Activated CD4-positive, alpha-beta T cell treated with anti-CD3 and anti-CD28 coated beads, Interleukin-2, amount 10 ng/mL, durations not matched to agents 7 days and 5 days (primary cell): ENCODE results near the gene RUVBL2. TPM values are rescaled to one million over a fixed set of nuclear protein-coding genes. Genes with fewer than 3 reads are reported as not detected.

Experiments used
- CTCF ChIA-PET: fragments of 350-600 bp; sonication (Branson Sonifier 250); formaldehyde crosslinking; loops from one replicate; lab custom pipeline; 2021; ENCODE audit warnings: antibody characterized with exemption; lab: Charles Lee
- POLR2A ChIA-PET: fragments of 350-600 bp; sonication (Branson Sonifier 250); formaldehyde crosslinking; loops from one replicate; lab custom pipeline; 2021; ENCODE audit warnings: antibody characterized with exemption; lab: Charles Lee
- DNase-seq: peaks from one replicate; pipeline ENCODE4 v3.0.0-alpha.2; 2020
- H3K27ac Mint-ChIP-seq: one replicate; pipeline ENCODE4 v1.8.0; 2021; ENCODE audit warnings: mild to moderate bottlenecking, moderate library complexity, mixed read lengths
- H3K27me3 Mint-ChIP-seq: one replicate; pipeline ENCODE4 v1.8.0; 2021; ENCODE audit warnings: mixed read lengths
- H3K36me3 Mint-ChIP-seq: one replicate; pipeline ENCODE4 v1.8.0; 2021; ENCODE audit warnings: low read depth, mixed read lengths
- H3K4me1 Mint-ChIP-seq: one replicate; pipeline ENCODE4 v1.8.0; 2021; ENCODE audit warnings: mixed read lengths
- H3K4me3 Mint-ChIP-seq: one replicate; pipeline ENCODE4 v1.8.0; 2021; ENCODE audit warnings: mild to moderate bottlenecking, moderate library complexity, mixed read lengths
- H3K9me3 Mint-ChIP-seq: one replicate; pipeline ENCODE4 v1.8.0; 2021; ENCODE audit warnings: mixed read lengths
- microRNA-seq: library from miRNA; unstranded; fragments of <30 nt; microRNA quantifications from one replicate; pipeline ENCODE4 v1.2.0, GENCODE V29; 2021; ENCODE audit warnings: borderline microRNAs expressed, borderline replicate concordance
- total RNA-seq, 2 experiments: library from RNA; stranded (reverse); gene quantifications; one replicate each; pipeline ENCODE4 v1.2.3, GENCODE V29; 2021

Gene RUVBL2
- total RNA-seq, 2 experiments from 2014 or later: 82.2 to 89.4 TPM

GRCh38 chr19:49064029-49064629 is 70.4 kb downstream of the RUVBL2 start:
- no peak overlapping the region for H3K4me3 Mint-ChIP-seq
- H3K27me3 Mint-ChIP-seq: peaks cover 70% of the 10 kb centered on the region
- H3K9me3 Mint-ChIP-seq: no peaks in the 10 kb centered on the region
- DNase-seq: no peak
- H3K36me3 Mint-ChIP-seq: no peaks in the 10 kb centered on the region
- CTCF ChIA-PET: no interaction called here
- no peaks in the 10 kb centered on the region for H3K4me1 Mint-ChIP-seq
- H3K27ac Mint-ChIP-seq: no peak overlapping the region
- POLR2A ChIA-PET: no interaction called here

- Mint-ChIP-seq H3K4me3 (no peak within 1 kb of the TSS), H3K9me3 (no peaks in the 10 kb centered on the region), H3K27me3 (peaks cover 69% of the 10 kb centered on the region), H3K27ac (no peak within 1 kb of the TSS), H3K4me1 (no peaks in the 10 kb centered on the region), H3K36me3 (no peaks in the 10 kb centered on the region)
- no peak for DNase-seq
- CTCF ChIA-PET: interaction anchor here (0.6 to 2.0 kb wide), 2 partner anchors 8 to 19 kb away, joined by 3 to 6 read pairs; no protein-coding TSS in a partner anchor
- POLR2A ChIA-PET: interaction anchor here (0.6 kb wide), 1 partner anchor 78 kb away, joined by 4 read pairs; no protein-coding TSS in a partner anchor
Observed at GRCh38 chr19:49064768-49065611, 71.3 kb downstream of the RUVBL2 start, which contains the start of gene NTF4. Gene NTF4, minus strand, starts transcription at chr19:49064818. Its CDS starts 2,821 bp downstream, at chr19:49061997.

Small RNA genes lying within 50 kb of the gene (microRNA-seq; reads per million reads assigned to microRNA genes)
- 0.63 reads per million for gene MIR6798

Other genes with a start within 250 kb of the RUVBL2 start
- under 1 TPM in 1 of 2 experiments, not detected in 1; 0.10 TPM for gene IZUMO1, start 247.0 kb upstream of the RUVBL2 start, total RNA-seq
- under 1 TPM; 0.10 to 0.23 TPM for gene FUT1, start 241.2 kb upstream of the RUVBL2 start, total RNA-seq
- gene FGF21, start 238.4 kb upstream of the RUVBL2 start, total RNA-seq: not detected
- gene BCAT2, start 182.9 kb upstream of the RUVBL2 start, total RNA-seq: 10 to 100 TPM; 42.3 to 43.3 TPM
- under 1 TPM; 0.27 to 0.77 TPM for gene HSD17B14, start 157.4 kb upstream of the RUVBL2 start, total RNA-seq
- gene PLEKHA4, start 125.3 kb upstream of the RUVBL2 start, total RNA-seq: 1 to 10 TPM; 3.8 to 4.6 TPM
- 10 to 100 TPM; 49.6 to 53.3 TPM for gene PPP1R15A, start 121.5 kb upstream of the RUVBL2 start, total RNA-seq
- gene TULP2, start 95.1 kb upstream of the RUVBL2 start, total RNA-seq: not detected
- gene NUCB1, start 93.6 kb upstream of the RUVBL2 start, total RNA-seq: 100 to 1,000 TPM; 231 to 251 TPM
- gene DHDH, start 60.2 kb upstream of the RUVBL2 start, total RNA-seq: 1 to 10 TPM; 3.1 to 3.2 TPM
- gene BAX, start 39.0 kb upstream of the RUVBL2 start, total RNA-seq: 100 to 1,000 TPM; 310 to 324 TPM
- 100 to 1,000 TPM; 683 to 880 TPM for gene FTL, start 28.6 kb upstream of the RUVBL2 start, total RNA-seq
- gene GYS1, start 578 bp upstream of the RUVBL2 start, total RNA-seq: 10 to 100 TPM; 55.8 to 60.8 TPM
- gene LHB, start 23.2 kb downstream of the RUVBL2 start, total RNA-seq: not detected
- gene CGB3, start 30.4 kb downstream of the RUVBL2 start, total RNA-seq: not detected
- gene CGB2, start 38.0 kb downstream of the RUVBL2 start, total RNA-seq: under 1 TPM in 1 of 2 experiments, not detected in 1; 0.47 TPM
- not detected for gene CGB1, start 43.0 kb downstream of the RUVBL2 start, total RNA-seq
- not detected for gene CGB5, start 50.0 kb downstream of the RUVBL2 start, total RNA-seq
- not detected for gene CGB8, start 55.2 kb downstream of the RUVBL2 start, total RNA-seq
- not detected for gene CGB7, start 63.9 kb downstream of the RUVBL2 start, total RNA-seq
- gene NTF4, start 70.9 kb downstream of the RUVBL2 start, total RNA-seq: not detected
- gene KCNA7, start 78.8 kb downstream of the RUVBL2 start, total RNA-seq: not detected
- gene SNRNP70, start 91.6 kb downstream of the RUVBL2 start, total RNA-seq: 100 to 1,000 TPM; 234 to 249 TPM
- gene LIN7B, start 120.5 kb downstream of the RUVBL2 start, total RNA-seq: 1 to 10 TPM; 5.6 TPM
- gene C19orf73, start 125.3 kb downstream of the RUVBL2 start, total RNA-seq: 1 to 10 TPM; 1.0 to 1.3 TPM
- 1 to 10 TPM; 1.6 TPM for gene PPFIA3, start 125.7 kb downstream of the RUVBL2 start, total RNA-seq
- not detected for gene HRC, start 161.5 kb downstream of the RUVBL2 start, total RNA-seq
- under 1 TPM; 0.25 to 0.33 TPM for gene TRPM4, start 163.9 kb downstream of the RUVBL2 start, total RNA-seq